NCI-H2029 (cell line): ENCODE data around the gene ORM1.

Experiments used
- DNase-seq: peaks from one replicate; lab custom pipeline; 2025; lab: John Stamatoyannopoulos, UW

Gene ORM1

GRCh38 chr9:114366334-114367128 lies 43.6 kb downstream of the ORM1 start:
- DNase-seq = no peak

GRCh38 chr9:114367366-114367765 lies 44.5 kb downstream of the ORM1 start:
- no peak for DNase-seq

DNA sequence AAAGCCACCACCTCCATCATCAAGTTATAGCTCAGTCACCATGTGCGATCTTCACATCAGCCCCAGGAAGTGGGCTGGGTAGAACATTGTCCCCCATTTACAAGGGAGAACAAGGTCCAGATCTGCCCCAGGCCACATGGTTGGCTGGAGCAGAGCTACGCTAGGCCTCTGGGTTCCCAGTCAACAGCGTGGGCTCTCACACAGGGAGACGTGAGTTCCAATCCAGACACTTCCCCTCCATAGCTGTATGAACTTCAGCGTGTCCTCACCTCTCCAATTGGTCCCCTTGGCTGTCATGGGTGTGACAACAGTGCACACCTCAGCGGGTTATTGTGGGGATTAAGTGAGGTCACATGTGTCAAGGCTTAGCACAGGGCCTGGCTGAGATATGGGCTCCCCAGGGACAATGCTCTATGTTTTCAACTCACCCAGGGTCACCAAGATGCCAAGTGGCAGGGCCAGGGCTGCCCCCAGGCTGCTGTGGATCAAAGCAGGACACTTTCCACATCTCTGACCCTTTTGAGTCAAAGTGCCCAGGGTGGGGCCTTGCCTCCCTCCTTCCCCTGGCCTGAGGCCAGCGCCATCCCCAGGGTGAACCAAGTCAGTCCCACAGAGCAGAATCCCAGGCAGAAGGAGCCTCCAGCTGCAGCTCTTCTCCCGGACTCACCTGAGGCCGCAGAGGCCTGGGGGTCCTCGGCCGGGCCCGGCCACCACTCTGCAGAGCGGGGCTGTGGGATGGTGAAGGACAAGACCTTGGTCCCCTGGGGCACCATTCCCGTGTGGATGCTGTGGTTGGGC lies 45.1 kb downstream of the ORM1 start:
- no peak for DNase-seq

DNA sequence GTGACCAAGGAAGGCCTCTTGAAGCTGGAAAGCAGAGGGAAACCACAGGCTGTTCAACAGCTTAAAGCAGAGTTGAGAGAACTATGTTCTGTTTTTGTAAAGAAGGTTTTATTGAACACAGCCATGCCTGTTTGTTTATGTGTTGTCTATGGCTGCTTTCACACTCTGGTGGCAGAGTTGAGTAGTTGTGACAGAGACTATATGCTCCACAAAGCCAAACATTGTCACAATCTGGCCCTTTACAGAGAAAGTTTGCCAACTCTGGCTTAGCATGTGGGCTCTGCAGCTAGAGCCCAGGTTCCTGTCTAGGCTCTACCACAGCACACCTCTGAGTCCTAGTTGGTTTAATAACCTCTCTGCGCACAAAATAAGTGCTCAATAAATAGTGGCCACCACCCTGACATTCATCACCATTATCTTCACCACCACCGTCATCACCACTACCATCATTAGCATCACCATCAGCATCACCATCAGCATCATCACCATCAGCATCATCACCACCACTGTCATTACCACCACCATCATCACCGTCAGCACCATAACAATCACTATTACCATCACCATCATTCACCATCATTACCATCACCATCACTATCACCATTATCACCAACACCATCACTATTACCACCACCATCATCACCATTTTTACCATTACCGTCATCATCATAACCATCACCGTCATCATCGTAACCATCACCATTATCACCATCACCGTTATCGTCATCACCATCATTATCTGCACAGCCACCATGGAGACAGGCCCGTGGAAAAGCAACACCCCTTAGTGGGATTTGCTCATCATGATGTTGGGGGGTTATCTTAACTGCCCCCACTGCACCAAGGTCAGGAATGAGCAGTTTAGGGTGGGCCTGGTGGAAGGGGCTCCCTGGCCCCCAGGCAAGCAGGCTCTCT lies 46.6 kb downstream of the ORM1 start:
- no peak for DNase-seq

DNA sequence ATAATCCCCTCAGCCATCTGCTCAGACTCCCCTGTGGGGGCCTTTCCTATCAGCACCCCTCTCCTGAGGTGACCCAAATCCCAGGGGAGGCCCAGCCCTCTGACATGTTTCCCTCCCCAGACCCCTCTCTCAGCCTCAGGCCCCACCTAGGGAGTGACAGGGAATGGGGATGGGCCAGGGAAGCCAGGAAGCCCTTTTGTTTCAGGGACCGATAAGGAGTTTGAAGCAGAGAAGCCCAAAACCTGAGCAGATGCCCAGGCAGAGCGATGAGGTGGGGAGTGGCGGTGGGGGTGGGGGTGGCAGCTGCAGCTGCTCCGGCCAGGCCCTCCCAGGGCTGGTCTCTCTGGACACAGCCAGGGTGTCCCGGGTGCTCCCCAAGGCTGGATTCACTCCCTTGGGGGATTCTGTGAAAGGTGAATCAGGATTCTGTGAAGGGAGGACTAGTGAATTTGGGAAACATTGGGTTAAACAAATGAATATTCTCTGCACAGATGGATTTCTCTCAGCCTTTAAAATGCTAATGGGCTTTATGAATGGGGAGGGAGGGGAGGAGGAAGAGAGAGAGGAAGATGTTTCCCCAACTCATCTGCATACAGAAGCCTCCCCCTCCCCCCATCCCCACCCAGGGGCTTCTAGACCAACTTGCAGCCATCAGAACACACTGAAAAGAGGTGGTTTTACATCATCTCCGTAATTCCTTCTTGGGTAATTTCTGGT lies 47.5 kb downstream of the ORM1 start:
- DNase-seq = no peak

DNA sequence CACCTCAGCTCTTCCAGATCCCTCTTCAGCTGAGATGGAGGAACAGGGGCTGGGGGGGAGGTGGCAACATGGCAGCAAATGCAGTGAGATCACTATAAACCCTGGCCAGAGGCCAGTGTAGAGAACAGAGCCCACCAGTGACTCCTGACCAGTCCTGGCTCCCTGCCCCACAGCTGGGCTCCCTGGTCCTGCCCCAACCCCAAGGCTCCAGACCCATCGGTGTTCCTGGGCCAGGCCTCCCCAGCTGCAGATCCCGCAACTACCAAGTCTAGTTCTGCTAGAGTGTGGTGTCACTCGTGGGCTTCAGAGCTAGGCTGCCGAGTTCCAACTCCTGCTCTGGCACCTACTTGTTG lies 48.0 kb downstream of the ORM1 start:
- no peak for DNase-seq

DNA sequence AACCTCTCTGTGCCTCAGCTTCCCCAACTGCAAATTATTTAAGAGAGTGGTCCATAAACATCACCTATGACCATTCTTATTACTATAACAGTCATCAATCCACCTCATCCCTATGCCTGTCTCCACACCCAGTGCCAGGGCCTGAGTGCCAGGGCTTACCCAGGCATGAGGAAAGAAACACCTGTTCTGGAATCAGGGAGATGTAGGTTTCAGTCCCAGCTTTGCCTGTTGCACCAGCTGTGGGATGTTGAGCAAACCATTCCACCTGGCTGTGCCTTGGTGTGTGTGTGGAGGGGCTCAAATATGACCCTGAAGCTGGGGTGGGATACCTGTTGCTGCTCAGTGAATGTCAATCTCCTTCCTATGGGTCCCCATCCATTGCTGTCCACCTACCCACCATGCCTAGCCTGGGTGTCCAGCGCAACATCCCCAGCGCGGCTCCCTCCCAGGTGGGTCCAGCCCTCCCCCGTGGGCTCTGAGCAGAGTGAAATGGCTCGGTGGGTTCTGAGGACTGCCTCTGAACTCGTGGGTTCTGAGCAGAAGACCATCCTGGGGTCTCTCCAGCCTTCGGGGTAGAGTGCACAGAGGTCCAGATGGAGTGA lies 48.5 kb downstream of the ORM1 start:
- no peak for DNase-seq

DNA sequence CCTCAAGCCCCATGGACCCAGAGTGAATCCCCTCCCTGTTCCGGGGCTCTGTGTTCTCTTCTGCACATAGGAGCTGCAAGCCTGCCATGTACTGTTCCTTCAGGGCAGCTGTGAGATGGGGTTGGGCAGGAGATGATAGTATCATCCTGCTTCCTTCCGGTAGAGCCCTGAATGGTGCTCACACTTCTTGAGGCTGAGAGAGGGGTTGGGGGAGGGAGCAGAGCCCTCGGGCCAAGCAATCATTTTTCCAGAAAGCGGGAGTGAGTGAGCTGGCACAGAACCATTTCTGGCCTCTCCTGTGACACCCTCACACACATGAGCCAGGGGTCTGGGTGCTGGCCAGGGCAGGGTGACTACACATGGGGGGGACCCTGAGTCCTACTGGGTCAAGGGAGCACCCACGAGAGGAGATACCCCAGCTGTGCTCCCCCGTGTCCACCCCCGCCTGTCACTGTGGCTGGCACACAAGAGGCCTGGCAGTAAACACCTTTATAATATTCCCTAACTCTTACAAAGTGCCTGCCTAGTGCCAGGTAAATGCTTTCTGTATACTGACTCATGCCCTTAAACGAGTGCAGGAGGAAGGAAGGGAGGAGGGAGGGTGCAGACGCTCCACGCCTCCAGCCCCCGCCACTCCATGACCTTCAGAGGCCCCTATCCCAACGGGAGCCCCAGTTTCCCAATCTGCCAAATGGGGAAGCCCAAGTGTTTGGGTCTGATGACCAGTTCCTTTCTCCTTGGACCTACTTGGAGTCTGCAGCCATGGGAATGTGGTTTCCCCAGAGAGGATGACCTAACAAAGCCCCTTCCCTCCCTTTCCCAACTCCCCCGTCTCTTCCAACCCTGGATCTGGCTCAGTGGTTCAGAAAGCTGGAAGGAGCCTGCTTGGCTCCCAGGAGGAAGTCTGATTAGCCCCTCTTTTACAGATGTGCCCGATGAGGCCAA lies 49.3 kb downstream of the ORM1 start:
- no peak for DNase-seq

- no peak for DNase-seq
Observed at GRCh38 chr9:114372921-114373448, 50.1 kb downstream of the ORM1 start.

DNA sequence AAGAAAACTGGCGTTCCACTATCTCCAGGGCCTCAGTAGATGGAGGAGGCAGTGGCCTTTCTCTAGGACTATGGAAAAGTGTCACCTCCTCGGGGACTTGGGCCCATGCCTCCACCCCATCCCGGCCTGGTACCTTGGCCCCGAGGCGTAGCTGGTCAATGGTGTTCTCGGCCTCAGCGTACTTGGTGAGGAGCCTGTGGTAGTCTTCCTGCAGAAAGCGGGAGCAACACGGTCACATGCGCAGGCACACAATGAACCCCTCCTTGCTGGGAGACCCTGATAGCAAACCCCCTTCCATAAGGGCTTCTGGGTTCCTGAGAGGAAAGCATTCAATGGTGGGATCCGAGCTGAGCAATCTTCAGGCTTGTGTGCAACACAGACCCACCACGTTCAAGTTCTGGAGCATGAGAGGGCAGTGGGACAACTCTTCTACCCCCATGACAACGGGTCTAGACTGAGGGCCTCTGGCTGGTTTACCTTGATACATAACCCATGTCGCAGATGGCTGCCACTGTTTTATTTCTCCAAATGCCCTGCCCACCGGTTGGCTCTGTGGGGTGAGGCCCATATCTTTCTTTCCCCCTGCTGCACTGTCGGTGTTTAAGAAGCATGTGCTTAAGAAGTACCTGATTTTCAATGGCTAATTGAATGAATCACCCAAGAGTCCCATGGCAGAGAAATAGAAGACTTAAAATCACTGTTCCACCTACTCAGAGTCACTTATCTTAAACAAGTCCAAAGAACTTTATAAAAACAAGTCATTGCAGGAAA lies 51.2 kb downstream of the ORM1 start:
- no peak for DNase-seq

GRCh38 chr9:114374936-114375335 lies 52.0 kb downstream of the ORM1 start:
- DNase-seq = no peak

- DNase-seq = no peak
Observed at GRCh38 chr9:114375386-114376175, 52.7 kb downstream of the ORM1 start.
